HG02588 (cell line): Measurements from ENCODE around the gene KCNG2.
"Not testable (repeated sequence)": the region's sequence is repeated elsewhere in the genome, so short reads cannot be mapped to it uniquely, and the experiment has no call there.

Experiments
- ATAC-seq: cut with Tn5 transposase; IDR thresholded peaks from one replicate; pipeline ENCODE4 v1.9.1; 2021; ENCODE audit warnings: mild to moderate bottlenecking, moderate library complexity; ENCODE audit not compliant: unreplicated experiment

The KCNG2 gene

GRCh38 chr18:79866889-79867574, 69.3 kb downstream of the KCNG2 start:
- ATAC-seq: no peak

- no peak for ATAC-seq
These were observed 69.9 kb downstream of the KCNG2 start for GRCh38 chr18:79867666-79868065.

- ATAC-seq: no peak
These were observed 70.5 kb downstream of the KCNG2 start for GRCh38 chr18:79868168-79868784.

GRCh38 chr18:79868811-79869541, 71.2 kb downstream of the KCNG2 start:
- ATAC-seq: no peak

GRCh38 chr18:79869591-79870300, 72.0 kb downstream of the KCNG2 start:
- ATAC-seq: no peak

- no peak for ATAC-seq
These were observed 72.7 kb downstream of the KCNG2 start for GRCh38 chr18:79870301-79871025.

GRCh38 chr18:79871026-79871390, 73.3 kb downstream of the KCNG2 start:
- ATAC-seq: no peak

GRCh38 chr18:79871481-79872091, 73.8 kb downstream of the KCNG2 start:
- ATAC-seq: no peak

GRCh38 chr18:79872527-79873444, 75.0 kb downstream of the KCNG2 start:
- ATAC-seq: no peak

- no peak for ATAC-seq
These were observed 75.8 kb downstream of the KCNG2 start for GRCh38 chr18:79873449-79874110.

GRCh38 chr18:79874553-79875530, 77.1 kb downstream of the KCNG2 start:
- no peak for ATAC-seq

- ATAC-seq: no peak
These were observed 77.8 kb downstream of the KCNG2 start for GRCh38 chr18:79875531-79875919.

GRCh38 chr18:79875931-79876461, 78.3 kb downstream of the KCNG2 start:
- ATAC-seq: no peak

GRCh38 chr18:79876497-79876896, 78.8 kb downstream of the KCNG2 start:
- ATAC-seq: no peak

GRCh38 chr18:79877163-79878091, 79.7 kb downstream of the KCNG2 start:
- ATAC-seq: no peak

- not testable (repeated sequence) for ATAC-seq
These were observed 80.5 kb downstream of the KCNG2 start for GRCh38 chr18:79878246-79878645.
